ENCODE measurements around the gene FEN1.

FEN1 gene

DNA sequence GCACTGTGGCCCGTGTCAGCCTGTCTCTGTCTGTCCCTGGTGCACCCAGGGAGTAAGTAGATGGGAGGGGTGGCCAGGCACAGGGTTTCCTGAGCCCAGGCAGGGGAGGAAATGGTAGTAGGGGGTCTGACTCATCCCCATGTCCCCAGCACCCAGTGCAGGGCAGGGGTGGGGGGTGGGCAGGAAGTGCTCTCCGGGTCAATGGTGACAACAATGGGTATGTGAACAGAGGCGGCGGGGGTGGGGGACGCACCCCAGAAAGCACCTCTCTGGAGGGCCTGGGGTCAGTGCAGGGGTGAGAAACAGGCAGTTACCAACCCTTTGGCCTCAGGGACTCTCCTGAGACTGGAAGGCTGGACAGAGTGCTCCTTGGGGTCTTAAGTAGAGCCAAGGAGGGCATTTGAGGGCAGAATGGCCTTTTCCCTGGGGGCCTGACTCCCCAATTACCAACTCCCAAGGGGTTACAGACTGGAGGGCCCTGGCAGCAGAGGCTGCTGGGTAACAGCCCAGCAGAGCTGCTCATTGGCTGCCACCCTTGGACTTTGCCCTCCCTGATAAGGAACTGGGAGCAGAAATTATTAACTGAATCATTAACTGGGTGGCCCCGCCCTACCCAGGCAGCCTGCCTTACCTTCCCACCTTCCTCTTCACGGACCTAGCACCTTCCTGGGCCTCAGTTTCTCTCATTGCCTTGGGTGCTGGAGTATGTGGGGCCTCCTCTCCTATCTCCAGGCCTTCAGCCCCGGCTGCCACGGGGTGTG, 36.1 kb upstream of the FEN1 start:
- peak in 1 of 2 donors; percentile 25 for DNase-seq (ENCODE audit: low read depth in 2 of 2, low spot score in 1 of 2)

DNA sequence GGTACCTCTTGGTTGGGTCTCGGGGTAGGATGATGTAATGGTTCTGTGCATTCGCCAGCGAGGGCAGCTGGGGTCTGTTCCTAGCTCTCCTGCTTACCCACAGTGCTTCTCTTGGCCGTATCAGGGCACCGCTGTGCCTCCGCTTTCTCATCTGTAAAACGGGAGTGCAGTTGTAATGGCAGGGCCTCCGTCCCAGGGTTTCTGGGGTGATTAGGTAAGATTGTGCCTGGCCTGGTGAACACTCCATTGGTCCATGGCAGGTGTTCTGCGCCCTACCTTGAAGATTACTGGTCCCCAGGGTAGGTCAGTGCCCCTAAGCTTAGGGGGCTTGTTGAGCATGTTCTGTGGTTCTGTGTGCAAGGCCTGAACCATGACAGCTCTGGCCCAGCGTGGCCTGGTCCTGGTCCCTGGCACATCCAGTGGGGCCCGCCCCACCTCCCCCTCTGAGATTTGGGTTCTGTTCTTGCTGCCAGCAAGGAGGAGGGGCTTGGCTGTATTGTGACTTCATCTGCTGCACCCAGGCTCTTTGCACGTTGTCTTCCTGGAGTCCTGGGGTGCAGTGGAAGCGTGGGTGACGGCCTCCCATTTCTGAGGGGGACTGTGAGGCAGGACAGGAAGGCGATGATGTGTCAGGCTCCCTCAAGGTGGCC, 35.4 kb upstream of the FEN1 start:
- DNase-seq (ENCODE audit: low read depth in 2 of 2, low spot score in 1 of 2), result no peak

DNA sequence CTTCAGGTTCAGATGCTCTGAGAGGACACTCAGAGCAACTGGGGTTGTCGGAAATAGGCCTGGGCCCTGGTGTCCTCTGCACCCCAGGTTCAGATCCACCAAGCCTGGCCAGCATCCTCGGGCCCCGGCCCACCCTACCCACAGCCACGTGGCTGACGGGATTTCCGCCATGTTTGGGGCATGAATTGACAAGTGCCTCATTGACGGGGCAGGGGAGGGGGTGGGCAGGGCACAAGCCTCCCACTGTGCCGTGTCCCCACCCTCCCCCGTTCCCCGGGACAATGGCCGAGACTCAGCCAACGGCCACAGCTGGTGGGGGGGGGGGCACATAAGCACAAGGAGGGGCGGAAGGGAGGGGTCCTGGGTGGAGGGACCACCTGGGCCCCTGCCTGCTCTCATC, 31.8 kb upstream of the FEN1 start:
- no peak for DNase-seq (ENCODE audit: low read depth in 2 of 2, low spot score in 1 of 2)

- DNase-seq (ENCODE audit: low read depth in 2 of 2, low spot score in 1 of 2), result no peak
Observed at GRCh38 chr11:61761440-61762222, 31.1 kb upstream of the FEN1 start.

DNA sequence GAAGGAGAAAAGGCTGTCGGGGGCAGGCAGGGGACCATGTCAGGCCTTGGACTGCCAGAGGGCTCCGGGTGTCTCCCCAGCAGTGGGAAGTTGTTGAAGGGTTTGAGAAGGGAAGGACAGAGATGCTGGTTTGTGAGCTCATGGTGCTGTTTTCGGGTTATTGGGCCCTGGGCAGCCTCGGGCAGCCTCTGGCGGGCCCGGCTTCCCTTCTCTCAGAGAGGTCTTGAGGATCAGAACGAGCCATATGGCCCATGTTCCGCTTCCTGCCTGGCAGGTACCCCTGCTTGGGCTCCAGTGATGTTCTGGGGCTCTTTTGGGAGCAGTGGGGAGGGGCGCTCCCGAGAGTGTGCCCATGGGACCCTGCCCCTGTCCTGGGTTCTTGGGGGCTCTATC, 30.5 kb upstream of the FEN1 start:
- DNase-seq (ENCODE audit: low read depth in 2 of 2, low spot score in 1 of 2), result no peak

GRCh38 chr11:61762798-61763197, 29.9 kb upstream of the FEN1 start:
- no peak for DNase-seq (ENCODE audit: low read depth in 2 of 2, low spot score in 1 of 2)

DNA sequence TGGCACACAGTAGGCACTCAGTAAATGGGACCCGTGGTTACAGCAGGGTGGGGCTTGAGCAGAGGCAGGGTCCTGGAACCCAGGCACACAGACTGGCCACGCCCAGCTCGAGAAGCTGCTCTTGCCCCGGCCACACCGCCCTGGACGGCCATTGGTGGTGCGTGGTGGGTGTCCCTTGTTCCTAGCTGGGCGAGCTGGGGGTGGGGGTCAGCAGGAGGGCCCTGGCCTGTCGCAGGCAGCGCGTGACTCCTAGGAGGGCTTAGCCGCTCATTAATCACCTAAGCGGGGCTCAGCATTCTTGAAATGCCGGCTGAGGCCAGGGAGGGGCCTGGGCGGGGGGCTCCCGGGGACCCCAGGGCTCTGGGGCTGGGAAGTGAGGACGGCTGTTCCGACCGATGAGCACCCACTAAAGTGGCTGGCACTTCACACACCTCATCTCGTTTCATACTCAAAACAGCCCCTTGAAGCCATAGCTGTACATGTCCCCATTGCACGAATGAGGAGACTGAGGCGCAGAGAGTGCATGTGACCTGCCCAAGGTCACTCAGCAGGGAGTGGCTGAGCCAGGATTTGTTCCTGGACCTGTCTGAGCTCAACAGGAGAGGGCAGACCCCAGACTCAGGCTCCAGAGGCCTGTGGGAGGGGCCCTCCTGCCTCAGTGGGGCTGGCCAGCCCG, 28.6 kb upstream of the FEN1 start:
- DNase-seq (ENCODE audit: low read depth in 2 of 2, low spot score in 1 of 2), result no peak

- no peak for DNase-seq (ENCODE audit: low read depth in 2 of 2, low spot score in 1 of 2)
Observed at GRCh38 chr11:61764606-61765260, 28.0 kb upstream of the FEN1 start.

DNA sequence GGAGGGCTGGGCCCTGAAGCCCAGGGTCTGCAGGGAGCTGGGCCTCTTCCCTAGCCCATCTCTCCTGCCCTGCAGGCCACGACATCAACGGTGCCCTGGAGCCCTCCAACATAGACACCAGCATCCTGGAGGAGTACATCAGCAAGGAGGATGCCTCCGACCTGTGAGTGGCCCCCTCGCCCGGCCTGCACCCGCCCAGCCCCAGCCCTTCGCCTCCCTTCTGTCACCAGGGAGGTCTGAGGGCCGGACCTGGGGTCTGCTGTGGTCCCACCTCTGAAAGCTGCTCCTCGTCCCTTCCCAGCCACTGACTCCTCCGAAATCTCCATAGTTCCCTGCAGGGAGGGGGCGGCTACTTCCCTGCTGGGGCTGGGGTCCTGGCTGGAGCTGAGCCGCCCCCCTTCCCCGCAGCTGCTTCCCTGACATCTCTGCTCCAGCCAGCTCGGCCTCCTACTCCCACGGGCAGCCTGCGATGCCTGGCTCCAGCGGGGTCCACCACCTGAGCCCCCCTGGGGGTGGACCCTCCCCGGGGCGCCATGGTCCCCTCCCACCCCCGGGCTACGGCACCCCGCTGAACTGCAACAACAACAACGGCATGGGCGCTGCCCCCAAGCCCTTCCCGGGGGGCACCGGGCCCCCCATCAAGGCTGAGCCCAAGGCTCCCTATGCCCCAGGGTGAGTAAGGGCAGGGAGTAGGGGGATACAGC, 27.0 kb upstream of the FEN1 start:
- DNase-seq (ENCODE audit: low read depth in 2 of 2, low spot score in 1 of 2), result no peak

DNA sequence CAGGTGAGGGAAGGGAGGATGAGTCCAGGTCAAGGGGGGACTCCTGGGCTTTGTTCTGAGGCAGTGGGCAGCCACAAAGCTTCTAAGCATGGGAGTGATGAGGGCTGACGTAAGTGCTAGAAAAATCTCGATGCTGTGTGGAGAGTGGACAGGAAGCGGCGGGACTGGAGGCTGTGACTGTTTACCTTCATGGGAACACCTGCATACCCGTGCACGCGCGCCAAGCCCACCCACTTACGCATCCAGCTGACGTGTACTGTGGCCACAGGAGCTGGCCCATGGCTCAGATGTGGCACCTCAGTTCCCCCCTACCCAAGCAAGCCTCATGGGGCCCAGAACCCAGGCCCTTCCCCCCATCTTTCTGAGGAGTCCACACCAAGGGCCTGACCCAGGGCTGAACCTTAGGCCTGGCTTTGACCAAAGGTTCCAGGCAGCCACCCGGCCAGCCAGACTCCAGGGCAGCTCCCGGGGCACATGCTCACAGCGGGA, 26.3 kb upstream of the FEN1 start:
- no peak for DNase-seq (ENCODE audit: low read depth in 2 of 2, low spot score in 1 of 2)

GRCh38 chr11:61768376-61769076, 24.2 kb upstream of the FEN1 start:
- no peak for DNase-seq (ENCODE audit: low read depth in 2 of 2, low spot score in 1 of 2)

- DNase-seq (ENCODE audit: low read depth in 2 of 2, low spot score in 1 of 2), result no peak
Observed at GRCh38 chr11:61769169-61769920, 23.4 kb upstream of the FEN1 start.

GRCh38 chr11:61769946-61770683, 22.6 kb upstream of the FEN1 start:
- DNase-seq (ENCODE audit: low read depth in 2 of 2, low spot score in 1 of 2), result no peak

DNA sequence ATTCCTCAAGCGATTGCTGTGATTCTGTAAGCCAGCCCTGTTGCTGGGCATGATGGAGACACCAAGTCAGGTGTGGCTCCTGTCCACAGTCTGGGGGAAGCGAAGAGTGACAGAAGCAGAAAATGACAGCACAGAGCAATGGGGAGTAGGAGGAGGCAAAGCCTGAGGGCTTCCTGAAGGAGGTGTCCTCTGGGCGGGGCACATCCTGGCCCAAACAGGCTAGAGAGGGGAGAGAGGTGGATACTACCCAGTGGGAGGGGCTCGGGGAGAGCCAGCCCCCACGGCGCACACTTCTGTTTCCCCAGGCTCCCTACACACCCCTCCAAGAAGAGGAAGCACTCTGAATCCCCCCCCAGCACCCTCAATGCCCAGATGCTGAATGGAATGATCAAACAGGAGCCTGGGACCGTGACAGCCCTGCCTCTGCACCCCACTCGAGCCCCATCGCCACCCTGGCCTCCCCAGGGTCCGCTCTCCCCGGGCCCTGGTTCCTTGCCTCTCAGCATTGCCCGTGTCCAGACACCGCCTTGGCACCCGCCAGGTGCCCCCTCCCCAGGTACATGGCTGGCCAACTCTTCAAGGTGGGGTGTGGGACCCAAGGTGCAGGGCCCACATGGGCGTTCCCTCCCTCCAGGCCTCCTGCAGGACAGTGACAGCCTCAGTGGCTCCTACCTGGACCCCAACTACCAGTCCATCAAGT, 21.4 kb upstream of the FEN1 start:
- no peak for DNase-seq (ENCODE audit: low read depth in 2 of 2, low spot score in 1 of 2)

DNA sequence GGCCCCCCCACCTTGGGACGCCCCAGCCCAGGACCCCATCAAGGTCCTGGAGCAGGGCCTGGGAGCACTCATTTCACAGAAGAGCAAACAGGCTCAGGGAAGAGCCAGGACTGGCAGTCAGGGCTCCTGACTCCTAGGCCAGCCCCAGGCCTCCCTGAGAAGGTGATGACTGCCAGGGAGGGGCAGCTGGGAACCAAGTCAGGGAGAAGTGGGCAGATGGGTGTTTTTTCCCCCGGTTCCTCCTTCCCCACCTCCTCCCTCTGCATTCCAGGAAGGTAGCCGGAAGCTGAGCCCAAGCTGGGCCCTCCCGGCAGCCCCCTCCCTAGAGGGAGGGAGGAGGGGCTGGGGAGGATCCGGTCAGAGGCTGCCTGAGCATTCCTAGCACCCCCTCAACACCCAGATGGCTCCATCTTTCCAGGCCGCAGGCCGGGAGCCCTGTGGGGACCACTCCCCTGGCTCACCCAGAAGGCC, 20.7 kb upstream of the FEN1 start:
- DNase-seq (ENCODE audit: low read depth in 2 of 2, low spot score in 1 of 2), result no peak

GRCh38 chr11:61773356-61773755, 19.4 kb upstream of the FEN1 start:
- DNase-seq (ENCODE audit: low read depth in 2 of 2, low spot score in 1 of 2), result no peak

- DNase-seq (ENCODE audit: low read depth in 2 of 2, low spot score in 1 of 2), result no peak
Observed at GRCh38 chr11:61773809-61774208, 18.9 kb upstream of the FEN1 start.

DNA sequence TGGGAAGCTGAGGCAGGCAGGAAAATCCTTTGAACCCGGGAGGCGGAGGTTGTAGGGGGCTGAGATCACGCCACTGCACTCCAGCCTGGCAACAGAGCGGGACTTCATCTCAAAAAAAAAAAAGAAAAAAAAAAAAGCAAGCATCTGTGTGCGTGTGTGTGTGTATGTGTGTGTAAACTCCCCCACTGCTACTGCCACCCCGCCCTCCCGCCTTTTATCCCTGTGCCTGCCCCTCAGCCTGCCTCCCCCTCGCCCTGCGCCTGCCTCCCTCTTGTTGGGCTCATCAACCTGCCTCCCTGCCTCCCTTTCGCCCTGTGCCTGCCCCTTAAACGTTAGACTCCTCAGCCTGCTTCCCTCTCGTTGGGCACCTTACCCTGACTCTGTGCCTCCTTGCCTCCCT, 18.3 kb upstream of the FEN1 start:
- no peak for DNase-seq (ENCODE audit: low read depth in 2 of 2, low spot score in 1 of 2)

Data from stimulated activated CD8-positive, alpha-beta memory T cell treated with anti-CD3 and anti-CD28 coated beads, Interleukin-4, amount 100 ng/mL, for 1 hour (primary cell).